Stimulated activated CD4-positive, alpha-beta T cell treated with anti-CD3 and anti-CD28 coated beads, TNF-alpha, amount 100 ng/mL, for 1 hour (primary cell): ENCODE data around the gene OBP2A.
"Not testable (repeated sequence)": the region's sequence is repeated elsewhere in the genome, so short reads cannot be mapped to it uniquely, and the experiment has no call there.

Experiments
- DNase-seq, 3 donors: peaks; one replicate each; pipeline ENCODE4 v3.0.0-alpha.2; 2020; ENCODE audit warnings: low read depth in 3 of 3, low spot score in 1 of 3

OBP2A gene

DNA sequence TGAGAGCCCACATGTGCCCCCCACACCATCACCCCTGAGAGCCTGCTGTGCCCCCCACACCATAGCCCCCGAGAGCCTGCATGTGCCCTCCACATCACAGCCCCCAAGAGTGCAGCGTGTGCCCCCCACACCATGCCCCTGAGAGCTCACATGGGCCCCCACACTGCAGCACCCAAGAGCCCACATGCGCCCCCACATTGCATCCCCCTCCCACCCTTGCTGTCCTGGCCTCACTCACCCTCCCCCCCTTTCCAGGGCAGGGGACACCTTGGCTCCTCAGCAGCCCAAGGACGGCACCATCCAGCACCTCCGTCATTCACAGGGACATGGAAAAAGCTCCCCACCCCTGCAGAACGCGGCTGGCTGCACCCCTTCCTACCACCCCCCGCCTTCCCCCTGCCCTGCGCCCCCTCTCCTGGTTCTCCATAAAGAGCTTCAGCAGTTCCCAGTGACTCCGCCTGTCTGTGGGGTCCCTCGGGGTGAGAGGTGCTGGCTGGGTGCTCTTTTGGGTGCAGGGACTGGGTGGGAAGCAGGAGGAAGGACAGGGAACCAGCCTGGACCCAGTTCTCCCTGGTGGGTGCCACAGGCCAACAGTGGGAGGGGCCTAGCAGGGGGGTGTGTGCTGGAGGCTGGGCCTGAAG is 19.7 kb upstream of the OBP2A start:
- no peak for DNase-seq

DNA sequence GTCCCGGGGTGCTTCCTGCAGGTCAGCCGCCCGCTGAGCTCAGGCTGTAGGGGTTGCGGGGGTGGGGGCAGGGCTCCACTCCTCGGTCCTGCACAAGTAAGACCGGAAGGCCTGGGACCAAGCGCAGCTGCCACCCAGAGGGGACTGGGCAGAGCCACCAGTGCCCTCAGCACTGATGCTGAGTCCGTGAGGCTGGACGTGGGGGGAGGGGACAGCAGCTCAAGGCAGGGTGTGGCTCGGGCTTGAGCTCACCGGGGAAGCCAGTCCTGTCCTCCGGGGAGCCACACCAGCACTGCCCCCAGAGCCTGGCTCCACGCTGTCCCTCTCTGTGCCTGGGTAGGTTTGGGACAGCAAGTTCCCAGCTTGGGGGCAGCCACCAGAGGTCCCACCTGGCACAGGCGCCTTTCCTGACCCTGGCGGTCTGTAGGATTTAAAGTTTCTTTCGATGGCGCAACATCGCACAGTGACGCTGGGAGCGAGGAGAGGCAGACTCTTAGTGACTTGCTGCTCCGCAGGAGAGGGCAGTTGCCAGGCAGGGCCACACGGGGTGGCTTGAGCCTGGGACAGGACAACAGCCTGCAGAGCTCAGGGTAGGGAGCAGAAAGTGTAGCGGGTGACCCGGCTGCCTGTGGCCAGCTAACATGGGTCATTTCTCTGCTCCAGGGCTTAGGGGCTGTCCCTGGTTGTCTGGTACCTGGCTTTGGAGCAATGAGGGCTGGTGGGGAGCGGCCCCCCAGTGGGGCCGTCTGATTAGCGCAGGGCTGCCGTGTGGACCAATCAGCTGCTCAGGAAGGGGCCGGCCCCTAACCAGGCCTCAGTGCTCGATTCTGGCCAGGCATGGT is 19.0 kb upstream of the OBP2A start:
- no peak for DNase-seq

DNA sequence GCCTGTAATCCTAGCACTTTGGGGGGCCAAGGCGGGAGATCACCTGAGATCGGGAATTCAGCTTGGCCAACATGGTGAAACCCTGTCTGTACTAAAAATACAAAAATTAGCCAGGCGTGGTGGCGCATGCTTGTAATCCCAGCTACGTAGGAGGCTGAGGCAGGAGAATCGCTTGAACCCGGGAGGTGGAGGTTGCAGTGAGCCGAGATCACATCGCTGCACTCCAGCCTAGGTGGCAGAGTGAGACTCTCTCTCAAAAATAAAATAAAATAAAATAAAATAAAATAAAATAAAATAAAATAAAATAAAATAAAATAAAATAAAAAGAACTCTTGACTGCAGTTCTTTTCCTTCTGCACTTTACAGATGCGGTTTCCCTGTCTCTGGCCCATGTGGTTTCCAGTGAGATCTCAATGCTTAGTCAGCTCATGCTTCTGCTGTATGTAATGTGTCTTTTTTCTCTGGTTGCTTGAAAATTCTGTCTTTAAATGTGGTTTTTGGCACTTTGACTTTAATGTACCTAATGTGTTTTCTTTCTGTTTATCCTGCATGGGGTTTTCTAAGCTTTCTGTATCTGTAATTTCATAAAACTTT is 17.0 kb upstream of the OBP2A start:
- not testable (repeated sequence) for DNase-seq

DNA sequence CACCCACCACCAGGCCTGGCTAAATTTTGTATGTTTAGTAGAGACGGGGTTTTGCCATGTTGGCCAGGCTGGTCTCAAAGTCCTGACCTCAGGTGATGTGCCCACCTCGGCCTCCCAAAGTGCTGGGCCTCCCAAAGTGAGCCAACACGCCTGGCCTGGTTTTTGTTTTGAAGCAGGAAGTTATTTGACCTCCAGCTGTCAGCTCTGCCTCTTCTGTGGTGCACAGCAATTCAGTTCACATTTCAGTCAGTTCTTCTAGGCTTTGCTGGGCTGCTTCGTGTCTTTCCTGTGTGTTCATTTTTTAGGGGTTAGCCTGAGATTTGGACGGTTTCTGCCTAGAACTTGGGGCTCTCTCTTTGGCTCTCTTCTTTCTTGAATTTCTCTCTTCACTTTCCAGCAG is 15.8 kb upstream of the OBP2A start:
- no peak for DNase-seq

DNA sequence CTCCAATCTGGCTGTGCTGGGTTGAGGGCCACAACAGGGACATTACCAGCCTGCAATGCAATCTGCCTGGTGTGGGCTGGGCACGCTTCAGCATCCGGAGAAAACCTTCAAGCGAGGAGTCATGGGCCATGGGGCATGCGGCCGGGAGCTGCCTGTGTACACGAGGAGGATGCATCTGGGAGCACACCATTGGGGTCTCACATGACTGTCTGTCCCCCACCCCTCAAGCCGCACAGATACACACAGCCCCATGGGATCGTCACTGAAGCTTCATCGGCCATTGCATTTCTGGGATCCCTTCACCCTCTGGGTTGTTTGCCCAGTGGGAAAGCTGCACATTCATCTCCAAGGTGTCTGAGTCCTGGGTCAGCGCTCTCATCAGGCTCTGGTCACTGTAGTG is 14.8 kb upstream of the OBP2A start:
- no peak for DNase-seq

DNA sequence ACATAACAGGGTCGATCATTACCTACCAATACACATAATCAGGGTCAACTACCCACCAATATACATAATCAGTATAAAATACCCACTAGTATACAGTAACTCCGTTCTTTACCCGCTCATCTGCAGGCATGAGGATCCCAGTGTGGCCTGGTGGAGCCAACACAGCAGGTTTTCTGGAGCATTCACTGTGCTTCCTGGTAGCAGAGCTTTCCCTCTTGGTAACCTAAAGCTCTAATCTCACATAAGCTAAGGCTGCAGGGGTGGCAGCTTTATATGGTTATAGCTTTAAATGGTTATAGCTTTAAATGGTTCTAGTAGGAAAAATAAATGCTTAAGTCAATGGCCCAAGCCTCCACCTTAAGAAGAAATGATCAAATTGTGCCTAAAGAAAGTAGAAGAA is 12.8 kb upstream of the OBP2A start:
- DNase-seq = no peak

DNA sequence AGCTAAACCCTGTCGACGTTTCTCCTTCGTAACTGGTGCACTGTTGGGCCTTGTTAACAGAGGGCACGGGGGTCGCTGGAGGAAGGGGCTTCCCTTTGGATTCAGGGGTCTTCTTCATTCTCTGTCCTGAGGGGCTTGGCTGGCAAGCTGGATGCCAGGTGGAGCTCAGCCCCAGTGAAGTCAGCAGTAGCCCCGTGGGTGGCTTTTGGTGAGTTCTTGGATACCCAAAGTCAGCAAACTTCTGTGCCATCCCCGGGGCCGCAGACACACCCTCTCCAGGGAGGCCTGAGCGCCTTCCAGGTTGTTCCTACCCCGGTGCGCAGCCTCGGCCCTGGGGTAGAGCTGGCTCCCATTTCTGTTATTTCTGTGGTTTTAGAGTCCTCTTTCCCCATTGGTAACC is 12.3 kb upstream of the OBP2A start:
- no peak for DNase-seq

DNA sequence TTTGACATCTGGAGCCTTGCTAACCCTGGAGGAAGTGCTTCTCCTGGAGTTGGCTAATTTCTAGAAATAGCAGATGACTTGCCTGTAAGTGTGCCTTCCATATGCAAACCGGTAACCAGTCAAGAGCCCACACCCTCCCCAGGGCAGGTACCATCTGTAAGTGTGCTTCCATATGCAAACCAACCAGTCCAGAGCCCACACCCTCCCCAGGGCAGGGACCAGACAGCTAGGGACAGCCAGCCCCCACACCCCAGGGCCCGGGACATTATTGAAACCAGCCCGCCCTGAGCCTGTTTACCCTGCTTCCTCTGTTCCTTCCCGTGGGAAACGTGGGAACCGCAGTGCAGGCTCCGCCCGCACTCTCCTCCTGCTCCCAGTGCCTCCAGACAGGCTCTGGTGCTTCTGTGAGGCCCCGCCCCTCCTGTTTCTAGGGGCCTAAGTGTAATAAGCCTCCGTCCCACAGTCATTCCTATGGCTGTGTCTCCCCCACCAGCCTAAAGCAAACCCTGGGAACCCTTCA is 11.7 kb upstream of the OBP2A start:
- not testable (repeated sequence) for DNase-seq

DNA sequence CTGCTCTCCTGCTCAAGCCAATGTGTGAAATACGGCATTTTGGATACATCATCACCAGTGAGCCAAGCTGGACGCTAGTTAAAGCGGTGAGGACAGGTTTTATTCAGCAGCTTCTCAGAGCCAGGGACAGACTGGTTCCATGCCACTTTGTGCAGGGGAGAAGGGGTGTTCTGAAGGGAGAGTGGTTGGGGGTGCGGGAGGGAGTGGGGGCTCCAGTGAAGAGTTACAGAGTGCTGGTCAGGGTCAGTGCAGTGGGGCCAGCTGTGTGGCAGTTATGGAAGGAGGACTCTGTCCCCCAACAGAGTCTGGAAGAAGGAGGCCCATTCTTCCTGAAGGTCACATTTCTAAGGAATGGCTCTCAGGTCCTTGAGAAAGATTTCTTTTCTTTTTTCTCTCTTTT is 11.1 kb upstream of the OBP2A start:
- not testable (repeated sequence) for DNase-seq

DNA sequence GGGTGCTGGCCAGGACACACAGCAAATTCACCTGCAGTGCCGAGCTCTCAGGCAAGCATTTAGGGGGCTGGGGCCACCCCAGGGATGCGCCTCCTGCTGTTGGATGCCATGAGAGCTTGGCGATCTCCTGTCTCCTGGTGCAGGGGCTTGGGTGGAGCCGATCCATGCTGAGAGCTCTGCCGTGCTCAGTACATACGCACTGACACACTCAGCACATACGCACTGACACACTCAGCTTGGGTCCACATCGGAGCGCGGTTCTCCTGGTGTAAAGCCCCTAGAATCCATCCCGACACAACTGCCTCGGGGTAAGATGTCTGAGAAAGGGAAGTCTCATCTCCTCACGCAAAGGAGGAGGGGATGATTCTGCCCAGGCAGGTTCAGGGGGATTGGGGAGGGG is 10.3 kb upstream of the OBP2A start:
- not testable (repeated sequence) for DNase-seq

DNA sequence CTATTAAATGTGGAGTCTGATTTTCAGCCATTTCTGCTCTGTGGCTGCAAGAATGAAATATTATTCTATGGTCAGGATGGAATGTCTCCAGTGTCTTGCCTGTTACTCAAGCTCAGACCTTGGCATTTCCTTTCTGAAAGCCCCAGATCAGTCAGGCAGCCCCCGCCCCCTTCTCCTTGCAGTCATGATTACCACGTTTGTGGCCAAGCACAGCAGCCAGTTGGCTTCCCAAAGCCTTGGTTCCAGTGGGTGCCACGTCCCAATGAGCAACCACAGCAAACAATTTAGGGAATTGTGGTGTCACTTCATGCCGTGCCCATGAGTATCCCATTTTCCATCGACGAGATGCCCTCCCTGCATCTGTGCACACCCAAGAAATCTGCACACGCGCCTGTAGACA is 9.7 kb upstream of the OBP2A start:
- no peak for DNase-seq

DNA sequence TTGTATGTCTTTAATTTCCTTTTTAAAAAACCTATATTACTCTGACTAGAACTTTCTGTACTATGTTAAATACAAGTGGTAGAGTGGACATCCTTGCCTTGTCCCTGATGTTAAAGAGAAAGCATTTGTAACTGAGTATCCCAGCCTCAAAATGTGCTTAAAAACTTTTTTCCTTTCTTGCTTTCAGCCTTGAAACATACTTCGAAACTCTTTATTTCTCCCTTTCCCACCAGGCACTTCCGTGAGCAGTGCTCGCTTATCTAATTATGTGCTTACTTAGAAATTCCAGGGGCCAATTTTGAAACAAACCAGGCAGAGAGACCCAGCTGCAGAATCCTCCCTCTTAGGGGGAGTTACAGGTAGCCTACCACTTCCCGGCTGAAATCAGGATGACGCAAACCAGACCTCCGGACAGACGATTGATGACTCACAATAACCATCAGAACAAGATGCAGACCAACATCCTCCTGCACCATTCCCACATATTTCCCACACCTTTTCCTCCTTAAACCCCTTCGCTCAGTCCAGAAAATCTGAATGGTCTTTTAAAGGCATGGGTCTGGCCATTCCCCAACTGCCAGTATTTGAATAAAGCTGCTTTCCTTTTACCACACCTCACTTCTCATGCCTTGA is 2.5 kb upstream of the OBP2A start:
- DNase-seq = not testable (repeated sequence)

DNA sequence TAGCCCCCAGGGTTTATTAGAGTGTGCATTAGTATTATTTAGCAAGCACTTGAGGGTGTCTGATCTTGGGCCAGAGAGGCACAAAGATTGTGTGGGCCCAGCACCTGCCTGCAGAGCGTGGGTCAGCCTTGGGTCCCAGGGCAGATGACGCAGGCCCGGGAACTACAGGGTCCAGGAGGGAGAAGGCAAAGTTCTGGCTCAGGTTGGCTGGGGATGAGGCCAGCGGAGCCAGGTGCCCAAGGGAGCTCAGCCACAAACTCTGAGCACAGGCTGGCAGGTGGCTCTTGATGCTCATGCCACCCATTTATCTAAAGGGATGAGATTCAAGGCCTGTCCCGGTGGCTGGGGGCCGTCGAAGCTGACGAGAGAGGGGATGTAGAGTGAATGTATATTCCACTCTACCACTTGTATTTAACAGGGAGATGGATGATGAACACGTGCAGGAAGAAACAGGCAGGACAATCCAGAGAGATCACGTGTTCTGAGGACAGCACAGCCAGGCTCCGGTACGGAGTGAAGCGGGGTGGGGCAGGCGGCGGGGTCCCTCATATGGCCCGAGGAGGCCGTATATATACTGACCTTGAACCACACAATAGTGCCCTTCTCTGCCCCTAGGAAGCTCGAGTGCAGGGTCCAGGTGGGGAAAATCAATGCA is 818 bp upstream of the OBP2A start:
- DNase-seq = no peak

DNA sequence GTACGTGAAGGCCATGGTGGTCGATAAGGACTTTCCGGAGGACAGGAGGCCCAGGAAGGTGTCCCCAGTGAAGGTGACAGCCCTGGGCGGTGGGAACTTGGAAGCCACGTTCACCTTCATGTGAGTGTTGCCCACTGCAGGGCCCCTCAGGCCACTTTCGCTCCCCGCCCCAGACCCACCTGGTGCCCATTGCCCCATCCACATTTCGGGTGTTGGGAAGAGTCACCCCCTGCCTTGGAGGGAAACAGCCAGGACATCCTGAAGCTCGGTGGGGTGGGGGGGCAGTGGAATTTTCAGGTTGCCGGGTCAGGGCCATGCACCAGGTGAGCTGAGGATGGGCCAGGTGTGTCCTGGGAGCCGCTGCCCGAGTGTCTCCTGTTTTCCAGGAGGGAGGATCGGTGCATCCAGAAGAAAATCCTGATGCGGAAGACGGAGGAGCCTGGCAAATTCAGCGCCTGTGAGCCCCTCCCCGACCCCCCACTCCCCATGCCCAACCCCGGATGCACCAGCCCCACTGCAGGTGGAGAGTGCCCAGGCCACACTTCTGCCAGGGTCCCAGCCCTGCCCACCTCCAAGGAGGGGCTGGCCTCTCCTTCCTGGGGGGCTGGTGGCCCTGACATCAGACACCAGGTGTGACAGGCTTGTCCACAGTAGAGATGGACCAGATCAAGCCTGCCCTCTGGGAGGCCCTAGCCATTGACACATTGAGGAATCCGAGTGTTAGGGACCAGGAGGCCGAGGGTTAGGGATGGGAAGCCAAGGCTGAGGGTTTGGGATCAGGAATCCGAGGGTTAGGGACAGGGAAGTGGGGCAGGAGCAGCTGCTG is 1.1 kb downstream of the OBP2A start:
- not testable (repeated sequence) for DNase-seq

DNA sequence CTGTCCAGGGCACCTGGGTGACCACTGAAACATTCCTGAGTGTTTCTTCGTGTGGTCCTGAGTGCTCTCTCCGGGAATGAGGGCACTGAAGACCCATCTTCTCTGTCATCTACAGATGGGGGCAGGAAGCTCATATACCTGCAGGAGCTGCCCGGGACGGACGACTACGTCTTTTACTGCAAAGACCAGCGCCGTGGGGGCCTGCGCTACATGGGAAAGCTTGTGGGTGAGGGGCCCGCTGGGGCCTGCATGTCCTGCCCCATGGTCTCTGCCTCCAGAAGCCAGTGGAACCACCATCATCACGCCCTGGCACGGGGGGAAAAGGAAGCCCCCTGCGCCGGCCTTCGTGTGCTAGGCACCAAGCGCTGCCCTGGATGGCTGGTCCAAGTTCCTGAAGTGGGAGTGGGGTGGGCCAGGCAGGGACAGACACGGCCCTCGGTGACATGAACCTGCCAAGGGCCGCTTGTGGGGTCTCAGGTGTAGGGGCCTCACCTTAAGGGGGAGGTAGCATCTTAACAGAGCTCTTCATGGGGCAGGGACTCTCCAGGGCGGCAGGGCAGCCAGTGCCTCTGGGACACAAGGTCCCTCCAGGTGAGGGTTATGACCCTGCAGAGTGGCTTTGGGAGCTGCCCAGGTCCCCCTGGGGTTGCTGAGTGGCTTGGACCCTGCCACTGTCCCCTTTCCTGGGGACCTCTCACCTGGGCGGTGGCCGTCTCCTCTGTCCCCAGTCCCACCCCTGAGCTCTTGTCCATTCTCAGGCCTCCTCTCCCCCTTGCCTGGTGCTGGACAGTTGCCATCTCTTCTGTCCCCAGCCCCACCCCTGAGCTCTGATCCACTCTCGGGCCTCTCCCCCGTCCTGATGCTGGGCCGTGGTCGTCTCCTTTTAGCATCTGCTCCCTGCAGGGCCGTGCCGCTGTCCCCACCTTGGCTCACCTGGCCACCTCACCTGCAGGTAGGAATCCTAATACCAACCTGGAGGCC is 2.1 kb downstream of the OBP2A start:
- DNase-seq = no peak

DNA sequence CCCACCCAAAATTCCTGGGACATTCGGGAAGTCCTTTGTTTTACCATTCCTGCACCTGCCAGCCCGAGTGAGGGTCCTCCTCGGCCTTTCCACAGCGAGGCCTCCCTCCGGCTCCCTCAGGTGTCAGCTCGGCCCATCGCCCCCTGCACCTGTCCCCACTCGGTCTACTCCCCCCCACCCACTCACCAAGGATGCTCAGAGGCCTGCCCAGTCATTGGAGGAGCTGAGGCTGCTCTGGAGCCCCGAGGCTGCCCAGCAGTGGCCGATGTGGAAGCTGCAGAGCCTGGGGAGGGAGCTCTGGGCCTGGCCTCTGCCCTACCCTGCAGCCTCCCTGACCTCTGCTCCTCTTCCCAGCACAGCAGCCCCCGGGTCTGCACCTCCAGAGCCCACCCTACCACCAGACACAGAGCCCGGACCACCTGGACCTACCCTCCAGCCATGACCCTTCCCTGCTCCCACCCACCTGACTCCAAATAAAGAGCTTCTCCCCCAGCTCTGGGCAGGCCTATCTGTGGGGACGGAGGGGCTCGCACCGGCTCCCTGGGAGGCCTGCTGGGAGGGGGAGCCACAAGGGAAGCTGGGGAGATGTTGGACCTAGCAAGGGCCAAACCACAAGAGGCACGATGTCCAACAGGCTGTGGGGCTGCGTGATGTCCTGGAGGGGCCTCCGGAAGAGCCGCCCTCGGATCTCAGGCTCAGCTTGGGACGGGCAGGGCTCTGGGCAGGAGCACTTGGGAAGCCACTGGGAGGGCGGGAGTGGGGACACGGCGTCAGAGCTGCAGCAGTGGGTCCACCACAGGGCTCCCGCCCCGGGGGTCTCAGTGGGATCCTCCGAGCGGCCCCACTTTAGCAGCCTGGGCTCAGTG is 3.8 kb downstream of the OBP2A start:
- not testable (repeated sequence) for DNase-seq

DNA sequence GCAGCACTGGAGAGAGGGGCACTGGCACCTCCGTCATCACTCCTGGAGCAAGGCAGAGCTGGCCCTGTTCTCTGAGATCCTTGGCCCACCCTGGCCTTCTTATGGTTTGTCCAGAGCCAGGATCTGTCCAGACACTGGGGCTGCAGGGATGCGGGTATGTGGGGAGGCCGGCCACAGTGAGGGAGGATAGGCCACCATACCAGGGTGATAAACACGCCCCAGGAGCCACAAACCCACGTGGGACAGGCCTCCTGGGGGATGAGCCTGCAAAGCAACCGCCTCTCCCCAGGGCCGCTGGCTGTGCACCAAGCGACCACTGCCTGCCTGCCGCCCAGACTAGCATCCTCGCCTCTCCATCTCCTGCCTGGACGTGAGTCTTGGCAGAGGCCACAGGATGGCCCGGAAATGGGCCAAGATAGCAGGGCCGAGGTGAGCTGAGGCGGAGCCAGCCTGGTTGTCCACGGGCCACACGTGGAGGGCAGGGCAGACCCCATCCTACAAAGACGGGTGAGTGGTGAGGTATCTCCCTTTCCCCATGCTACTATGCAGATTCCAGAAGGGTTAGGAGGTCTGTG is 4.5 kb downstream of the OBP2A start:
- DNase-seq = no peak

DNA sequence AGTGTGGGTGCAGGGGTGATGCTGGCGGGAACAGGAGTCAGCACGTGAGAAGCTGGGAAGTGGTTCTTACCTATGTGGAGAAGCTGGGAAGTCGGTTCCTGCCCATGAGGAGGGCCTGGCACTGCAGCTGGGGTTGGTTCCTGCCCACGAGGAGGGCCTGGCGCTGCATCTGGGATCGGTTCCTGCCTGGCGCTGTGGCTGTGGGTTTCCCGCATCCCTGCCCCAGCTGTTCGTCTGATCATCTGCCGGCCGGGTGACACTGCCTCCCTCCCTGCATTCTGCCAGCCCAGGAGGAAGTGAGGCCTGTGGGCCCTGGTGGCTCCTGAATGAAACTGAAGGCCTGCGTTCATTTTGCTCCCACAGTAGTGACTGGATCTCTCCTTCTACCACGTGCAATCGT is 5.1 kb downstream of the OBP2A start:
- no peak for DNase-seq
